ENCODE data around the gene CAPZA2.
A peak's percentile ranks its signal among the peaks of the same experiment; 100 is the strongest.
"Not testable (repeated sequence)": the region's sequence is repeated elsewhere in the genome, so short reads cannot be mapped to it uniquely, and the experiment has no call there.

CAPZA2 gene

GRCh38 chr7:116922545-116922944, 60.2 kb downstream of the CAPZA2 start:
- no peak for DNase-seq

DNA sequence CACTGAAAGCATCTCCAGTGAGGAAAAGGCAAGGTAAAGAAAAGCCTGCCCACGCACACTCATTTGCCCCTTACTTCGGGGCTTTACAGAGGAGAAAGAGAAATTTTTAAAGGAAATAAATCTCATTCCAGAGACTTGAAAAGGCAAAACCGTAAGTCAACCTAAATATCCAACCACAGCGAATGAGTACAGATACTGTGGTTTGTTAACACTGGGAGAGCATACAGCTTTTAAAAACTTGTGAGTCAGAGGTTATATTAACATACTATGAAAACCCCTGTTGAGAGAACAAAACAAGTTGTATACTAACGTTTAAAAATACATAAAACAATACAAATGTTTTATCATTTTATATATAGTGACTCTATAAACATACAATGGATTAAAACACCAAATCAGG, 62.4 kb downstream of the CAPZA2 start:
- DNase-seq, result no peak

DNA sequence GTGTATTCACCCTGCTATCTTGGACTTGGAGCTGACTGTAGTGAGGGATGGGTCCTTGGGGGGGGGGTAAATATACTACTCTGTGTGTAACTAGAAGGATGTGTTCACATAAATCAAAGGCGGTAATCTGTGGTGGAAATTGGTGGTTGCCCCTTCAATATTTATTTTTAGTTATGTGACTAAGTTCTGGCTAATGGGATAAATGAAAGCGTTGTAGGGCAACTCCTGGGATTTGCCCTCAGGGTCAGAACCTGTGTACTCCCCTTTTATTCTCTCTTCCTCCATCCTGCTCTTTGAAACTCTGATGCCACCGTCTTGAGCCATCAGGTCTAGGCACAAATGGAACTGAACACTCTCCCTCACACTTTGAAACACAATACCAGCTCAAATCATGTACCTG, 66.6 kb downstream of the CAPZA2 start:
- no peak for DNase-seq

GRCh38 chr7:116929914-116930913, 67.8 kb downstream of the CAPZA2 start:
- DNase-seq, result peak; percentile 48

DNA sequence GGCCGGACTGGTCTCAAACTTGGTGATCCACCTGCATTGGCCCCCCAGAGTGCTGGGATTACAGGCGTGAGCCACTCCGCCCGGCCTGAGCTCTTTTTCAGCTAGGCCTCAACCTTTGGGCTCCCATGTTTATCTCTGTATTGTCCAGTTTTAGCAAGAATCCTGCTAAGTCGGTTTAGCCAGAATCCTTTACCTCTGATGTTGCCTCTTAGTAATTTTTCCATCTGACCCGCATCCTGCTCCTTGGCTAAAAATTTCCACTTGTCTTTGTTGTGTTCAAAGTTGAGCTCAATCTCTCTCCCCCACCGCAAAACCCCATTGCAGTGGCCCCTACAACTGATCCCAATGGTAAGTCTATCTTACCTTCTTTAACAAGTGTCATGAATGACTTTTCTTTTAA, 70.2 kb downstream of the CAPZA2 start:
- no peak for DNase-seq

GRCh38 chr7:116933465-116933864, 71.1 kb downstream of the CAPZA2 start:
- DNase-seq, result no peak

DNA sequence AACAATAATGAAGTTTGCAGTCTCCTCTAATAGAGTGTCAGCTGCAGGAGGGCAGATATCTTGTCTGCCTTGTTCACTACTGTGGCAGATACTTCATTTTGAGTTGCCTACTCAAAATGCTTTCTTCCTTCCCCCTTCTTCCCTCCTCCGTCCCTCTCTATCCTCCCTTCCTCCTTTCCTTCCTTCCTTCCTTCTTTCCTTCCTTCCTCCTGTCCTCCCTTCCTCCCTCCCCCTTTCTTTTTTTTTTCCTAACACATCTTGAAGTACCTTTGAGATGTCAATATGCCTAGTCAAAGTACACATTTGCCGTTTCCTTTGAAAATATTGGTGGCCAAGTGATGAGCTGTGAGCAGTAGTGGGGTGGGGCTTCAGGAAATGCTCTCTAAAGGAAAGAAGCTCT, 72.2 kb downstream of the CAPZA2 start:
- DNase-seq, result no peak

DNA sequence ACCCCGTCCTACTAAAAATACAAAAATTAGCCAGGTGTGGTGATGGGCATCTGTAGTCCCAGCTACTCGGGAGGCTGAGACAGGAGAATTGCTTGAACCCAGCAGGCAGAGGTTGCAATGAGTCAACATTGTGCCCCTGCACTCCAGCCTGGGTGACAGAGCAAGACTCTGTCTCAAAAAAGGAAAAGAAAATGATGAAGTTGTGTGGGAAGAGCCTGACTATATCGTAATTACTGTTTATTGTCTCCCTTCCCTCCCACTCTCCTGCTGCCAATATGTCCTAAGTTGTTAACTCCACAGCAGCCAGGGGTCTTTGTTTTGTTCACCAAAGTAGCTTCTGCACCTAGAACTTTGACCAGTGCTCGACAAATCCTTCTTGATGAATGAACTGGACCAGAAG, 74.5 kb downstream of the CAPZA2 start:
- DNase-seq, result not testable (repeated sequence)

GRCh38 chr7:116938678-116939077, 76.3 kb downstream of the CAPZA2 start:
- DNase-seq, result no peak

DNA sequence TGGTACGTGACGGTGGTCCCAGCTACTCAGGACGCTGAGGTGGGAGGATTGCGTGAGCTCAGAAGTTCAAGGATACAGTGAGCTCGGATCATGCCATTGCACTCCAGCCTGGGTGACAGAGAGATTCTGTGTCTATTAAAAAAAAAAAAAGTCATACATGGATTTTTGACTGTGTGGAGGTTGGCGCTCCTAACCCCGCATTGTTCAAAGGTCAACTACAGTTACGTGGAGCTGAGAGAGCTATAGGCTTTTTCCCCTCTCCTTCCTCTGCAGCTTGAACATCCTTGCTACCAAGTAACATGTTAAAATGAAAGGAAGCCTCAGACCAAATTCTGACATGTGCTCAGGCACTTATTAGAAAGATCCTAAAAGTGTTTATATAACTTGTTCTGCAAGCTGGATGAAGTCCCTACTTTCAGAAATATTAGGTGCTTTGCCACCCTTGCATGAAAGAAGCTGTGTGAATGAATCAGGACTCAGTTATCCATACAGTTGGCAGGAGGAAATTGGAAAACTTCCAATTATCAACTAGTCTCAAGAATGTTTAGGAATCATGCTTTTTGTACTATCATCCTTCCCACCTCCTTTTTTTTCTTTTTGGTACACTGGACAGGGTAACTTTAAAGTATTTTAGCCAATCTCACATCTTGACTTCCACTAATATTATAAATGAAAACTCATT, 78.4 kb downstream of the CAPZA2 start:
- no peak for DNase-seq

- no peak for DNase-seq
Measured at GRCh38 chr7:116942504-116942903, 80.1 kb downstream of the CAPZA2 start.

DNA sequence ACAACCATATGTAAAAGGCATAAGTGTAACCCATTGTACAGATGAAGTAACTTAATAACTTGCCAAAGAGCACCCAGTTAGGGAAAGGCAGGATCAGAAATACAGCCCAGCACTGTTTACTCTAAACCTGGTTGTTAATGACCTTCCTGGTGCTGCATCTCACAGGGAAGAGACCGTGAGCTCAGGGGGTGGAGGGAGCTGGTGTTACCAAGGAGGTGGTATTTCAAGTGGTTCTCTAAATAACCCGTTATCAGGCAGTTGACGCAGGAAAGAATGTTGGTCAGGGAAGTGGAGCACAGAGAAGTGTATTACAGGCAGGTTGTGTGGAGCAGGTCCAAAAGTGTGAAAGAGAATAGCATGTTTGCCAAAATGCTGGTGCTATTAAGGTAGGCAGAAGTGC, 86.5 kb downstream of the CAPZA2 start:
- DNase-seq, result no peak

DNA sequence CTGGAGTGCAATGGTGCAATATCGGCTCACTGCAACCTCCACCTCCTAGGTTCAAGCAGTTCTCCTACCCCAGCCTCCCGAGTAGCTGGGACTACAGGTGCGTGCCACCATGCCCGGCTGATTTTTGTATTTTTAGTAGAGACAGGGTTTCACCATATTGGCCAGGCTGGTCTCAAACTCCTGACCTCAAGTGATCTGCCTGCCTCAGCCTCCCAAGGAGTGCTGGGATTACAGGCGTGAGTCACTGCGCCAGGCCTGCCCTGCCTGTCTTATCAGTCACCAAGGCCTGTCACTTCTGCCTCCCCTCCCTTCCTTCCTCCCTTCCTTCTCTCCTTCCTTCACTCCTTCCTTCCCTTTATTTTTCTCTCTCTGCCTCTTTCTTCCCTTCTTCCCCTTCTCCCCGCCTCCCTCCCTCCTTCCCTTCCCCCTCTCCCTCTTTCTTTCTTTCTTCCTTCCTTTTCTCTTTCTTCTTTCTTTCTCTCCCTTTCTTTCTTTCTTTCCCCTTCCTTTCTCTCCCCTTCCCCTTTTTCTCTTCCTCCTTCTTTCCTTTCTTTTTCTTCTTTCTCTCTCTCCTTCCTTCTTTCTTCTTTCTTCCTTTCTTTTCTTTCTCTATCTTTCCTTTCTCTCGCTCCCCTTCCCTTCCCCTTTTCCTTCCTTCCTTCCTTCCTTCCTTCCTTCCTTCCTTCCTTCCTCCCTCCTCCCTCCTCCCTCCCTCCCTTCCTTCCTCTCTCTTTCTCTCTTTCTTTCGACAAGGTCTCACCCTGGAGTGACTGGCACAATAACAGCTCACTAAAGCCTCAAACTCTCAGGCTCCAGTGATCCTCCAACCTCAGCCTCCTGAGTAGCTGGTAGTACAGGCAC, 87.8 kb downstream of the CAPZA2 start:
- DNase-seq, result no peak

DNA sequence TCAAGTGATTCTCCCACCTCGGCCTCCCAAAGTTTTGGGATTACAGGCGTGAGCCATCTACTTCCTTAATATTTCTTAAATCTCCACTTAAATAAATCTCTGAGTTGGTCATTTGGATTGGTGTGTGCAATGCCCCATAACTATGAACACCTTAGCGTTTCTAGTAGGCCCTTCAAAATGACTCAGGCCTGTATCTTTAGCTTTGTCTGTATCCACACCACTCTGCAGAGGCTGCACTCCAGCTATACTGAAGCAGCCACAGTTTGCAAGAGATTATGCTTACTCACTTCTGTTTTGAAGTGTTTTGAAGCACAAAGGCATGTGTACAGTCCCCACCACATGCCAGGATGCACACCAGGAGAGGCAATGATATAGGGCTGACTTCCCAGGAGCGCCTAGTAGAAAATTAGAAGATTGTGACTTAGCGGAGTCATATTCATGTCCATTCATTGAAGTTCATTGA, 88.5 kb downstream of the CAPZA2 start:
- DNase-seq, result no peak

DNA sequence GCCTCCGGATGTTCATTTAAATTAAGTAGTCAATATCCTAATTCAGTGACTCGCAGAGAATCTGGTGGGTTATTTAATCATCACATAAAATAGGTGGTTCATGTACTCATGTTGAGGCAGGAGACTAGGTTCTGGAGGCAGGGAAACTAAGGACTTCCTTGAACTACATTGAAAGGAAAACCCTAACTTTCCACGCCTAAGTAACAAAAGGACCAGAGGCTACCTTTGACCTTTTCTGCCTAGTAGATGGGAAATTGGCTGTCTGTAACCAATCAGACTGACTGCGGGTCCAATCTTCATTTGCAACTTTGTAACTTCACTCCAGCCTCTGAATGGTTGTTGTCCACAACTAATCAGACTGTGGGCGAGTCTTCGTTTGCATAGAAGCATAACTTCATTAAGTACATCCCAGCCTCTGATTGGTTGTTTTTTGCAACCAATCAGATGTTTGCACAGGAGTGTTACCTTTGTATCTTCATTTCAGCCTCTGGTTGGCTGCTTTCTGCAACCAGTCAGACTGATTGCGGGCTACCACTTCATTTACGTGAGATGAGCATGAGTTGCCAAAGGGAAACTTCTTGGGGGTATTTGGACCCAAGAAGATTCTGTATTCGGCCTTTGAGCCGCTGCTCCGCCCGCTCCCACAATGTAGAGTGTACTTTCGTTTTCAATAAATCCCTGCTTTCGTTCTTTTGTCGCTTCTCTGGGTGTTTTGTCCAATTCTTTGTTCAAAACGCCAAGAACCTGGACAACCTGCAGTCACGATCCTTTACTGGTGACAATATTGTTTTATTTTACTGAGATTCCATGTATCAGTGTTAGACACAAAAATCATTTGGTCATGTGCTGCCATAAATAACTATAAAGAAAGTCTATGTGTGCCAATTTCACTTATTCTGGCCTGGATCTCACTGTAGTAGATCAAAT, 89.2 kb downstream of the CAPZA2 start:
- DNase-seq, result no peak

DNA sequence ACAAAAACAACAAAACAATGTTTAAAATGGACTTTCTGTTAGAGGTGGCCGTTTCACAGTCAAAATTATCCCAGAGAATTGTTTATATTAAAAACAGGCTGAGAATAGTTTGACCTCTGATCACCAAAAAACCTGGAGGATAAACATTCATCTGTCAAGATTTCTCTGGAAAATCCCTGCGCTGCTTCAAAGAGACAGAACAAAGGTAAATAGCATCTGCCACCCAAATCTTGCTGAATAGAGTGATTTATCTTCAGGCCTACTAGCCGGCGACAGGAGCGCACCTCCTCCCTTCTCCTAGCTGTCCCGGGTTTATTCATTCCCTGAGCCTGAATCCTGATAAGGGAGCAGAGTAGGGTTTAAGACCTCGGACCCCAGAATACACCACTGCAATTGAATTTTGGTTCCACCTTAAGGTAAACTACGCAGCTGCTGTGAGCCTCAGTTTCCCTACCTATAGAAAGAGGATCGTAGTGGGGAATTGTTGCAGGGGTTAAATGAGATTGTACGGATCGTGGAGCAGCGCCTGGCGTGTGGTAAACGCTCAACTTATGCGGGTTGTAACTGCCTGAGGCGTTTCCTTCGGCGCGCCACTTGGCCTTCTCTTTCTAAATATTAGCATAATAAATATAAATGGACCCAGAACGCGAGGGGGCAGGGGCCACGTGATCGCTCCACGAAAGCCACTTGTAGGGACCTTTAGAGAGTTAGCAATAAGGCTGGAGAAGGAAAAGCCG, 90.4 kb downstream of the CAPZA2 start:
- DNase-seq, result no peak

- DNase-seq, result peak; percentile 49
Measured at GRCh38 chr7:116953372-116953905, 91.1 kb downstream of the CAPZA2 start, which contains the start of gene ST7. Gene ST7, plus strand, starts transcription at chr7:116953501. Its CDS starts 40 bp downstream, at chr7:116953541.

DNA sequence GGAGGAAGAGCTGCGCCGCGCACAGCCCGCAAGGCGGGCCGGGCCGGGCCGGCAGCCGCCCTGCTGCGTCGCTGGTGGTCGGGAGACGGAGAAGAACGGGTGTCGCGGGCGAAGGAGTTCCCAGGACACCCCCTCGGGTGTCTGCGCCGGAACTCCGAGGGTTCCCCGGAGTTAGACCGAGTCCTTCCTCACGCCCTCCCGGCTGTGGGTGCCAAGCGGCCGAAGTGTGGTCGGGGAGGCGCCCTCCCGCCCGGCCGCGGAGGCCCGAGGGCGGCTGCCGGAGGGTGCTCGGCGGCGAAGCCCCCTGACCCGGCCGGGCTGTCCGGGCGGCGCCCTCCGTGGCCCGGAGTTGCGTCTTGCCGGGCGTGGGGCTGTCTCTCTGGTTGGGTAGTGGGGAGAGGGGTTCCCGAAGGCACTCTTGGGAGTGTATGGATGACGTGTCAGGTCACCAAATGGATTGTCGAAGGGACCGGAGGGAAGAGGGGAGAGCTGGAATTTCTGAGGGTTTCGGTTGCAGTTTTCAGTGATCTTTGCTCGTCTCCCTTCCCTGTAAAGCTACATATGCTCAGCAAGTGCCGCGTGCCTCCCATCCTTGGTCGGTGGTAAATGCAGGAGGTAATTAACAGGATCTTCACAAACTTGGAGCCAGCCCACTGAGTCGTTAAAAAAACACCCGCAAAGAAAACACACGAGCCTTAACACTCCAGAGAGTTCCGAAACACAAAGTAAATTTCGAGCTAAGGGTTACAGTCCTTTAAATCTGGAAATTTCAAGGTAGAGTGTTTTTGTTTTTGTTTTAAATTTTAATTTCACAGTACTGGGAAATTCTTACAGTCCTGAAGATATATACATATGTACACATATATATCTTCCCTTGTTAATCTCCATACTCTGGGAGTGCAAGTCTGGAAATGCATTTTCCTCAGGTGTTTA, 91.8 kb downstream of the CAPZA2 start:
- peak; percentile 57 for DNase-seq

DNA sequence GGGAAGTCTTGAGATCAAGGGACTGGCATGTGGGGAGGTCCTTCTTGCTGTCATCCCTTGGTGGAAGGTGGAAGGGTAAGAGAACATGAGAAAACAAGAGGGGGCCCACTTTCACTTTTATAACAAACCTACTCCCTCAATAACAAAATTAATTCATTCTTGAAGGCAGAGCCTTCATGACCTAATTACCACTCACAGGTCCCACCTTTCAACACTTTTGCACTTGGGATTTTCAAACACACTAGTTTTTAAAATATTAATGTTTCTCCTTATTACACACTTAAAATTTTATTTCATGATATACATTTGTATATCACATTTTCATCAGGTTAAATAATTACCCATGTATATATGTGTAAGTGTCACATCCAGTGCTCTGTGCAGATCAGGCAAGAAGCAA, 93.0 kb downstream of the CAPZA2 start:
- DNase-seq, result no peak

Measured in GDM1 (cell line).